NB4 (cell line): ENCODE measurements around the gene PLEKHA5.

Source experiments
- POLR2A ChIP-seq: IDR thresholded peaks from 2 replicates; pipeline ENCODE4 v1.6.1; 2011; ENCODE audit warnings: mild to moderate bottlenecking; ENCODE audit not compliant: insufficient read length; ENCODE audit errors: extremely low read depth
- TF ChIP-seq, protein P1 (sequence below): IDR thresholded peaks from one replicate; pipeline ENCODE4 v1.5.1; 2012; ENCODE audit warnings: low read depth, low read length
- TF ChIP-seq, protein P2 (sequence below): IDR thresholded peaks from 2 replicates; pipeline ENCODE4 v1.6.1; 2011; ENCODE audit warnings: low read depth, low read length

DNA sequence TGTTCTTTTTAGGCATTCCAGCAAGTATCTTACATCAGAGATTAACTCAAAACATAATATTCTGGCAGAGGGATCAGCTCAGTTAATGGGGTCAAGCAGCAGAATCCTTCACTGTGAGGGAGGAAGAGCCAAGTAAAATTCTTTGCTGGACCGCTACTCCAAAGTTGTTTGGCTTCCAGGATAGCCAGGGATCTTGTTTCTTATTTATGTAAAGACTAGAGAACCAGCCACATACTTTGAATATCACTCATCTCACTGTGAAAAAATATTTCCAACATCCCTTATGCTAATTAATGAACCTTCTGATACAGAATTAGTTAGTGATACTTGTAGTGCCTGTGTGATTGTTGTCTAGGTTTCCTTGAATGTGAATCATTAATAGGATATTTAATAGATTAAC, 94.2 kb downstream of the PLEKHA5 start:
- TF ChIP-seq POLR2A = no peak
- TF ChIP-seq, protein P1, sequence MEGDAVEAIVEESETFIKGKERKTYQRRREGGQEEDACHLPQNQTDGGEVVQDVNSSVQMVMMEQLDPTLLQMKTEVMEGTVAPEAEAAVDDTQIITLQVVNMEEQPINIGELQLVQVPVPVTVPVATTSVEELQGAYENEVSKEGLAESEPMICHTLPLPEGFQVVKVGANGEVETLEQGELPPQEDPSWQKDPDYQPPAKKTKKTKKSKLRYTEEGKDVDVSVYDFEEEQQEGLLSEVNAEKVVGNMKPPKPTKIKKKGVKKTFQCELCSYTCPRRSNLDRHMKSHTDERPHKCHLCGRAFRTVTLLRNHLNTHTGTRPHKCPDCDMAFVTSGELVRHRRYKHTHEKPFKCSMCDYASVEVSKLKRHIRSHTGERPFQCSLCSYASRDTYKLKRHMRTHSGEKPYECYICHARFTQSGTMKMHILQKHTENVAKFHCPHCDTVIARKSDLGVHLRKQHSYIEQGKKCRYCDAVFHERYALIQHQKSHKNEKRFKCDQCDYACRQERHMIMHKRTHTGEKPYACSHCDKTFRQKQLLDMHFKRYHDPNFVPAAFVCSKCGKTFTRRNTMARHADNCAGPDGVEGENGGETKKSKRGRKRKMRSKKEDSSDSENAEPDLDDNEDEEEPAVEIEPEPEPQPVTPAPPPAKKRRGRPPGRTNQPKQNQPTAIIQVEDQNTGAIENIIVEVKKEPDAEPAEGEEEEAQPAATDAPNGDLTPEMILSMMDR = no peak
- TF ChIP-seq, protein P2, sequence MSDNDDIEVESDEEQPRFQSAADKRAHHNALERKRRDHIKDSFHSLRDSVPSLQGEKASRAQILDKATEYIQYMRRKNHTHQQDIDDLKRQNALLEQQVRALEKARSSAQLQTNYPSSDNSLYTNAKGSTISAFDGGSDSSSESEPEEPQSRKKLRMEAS = no peak
